ENCODE data around the gene POM121L2. TPM values are rescaled to one million over a fixed set of nuclear protein-coding genes. Genes with fewer than 3 reads are reported as not detected.

The POM121L2 gene
- total and polyA plus RNA-seq, 9 of the 15 experiments (the other 6 are each of a cell fraction or from before 2014, with no cell fraction given): 0.23 to 0.45 TPM; not detected in 7

DNA sequence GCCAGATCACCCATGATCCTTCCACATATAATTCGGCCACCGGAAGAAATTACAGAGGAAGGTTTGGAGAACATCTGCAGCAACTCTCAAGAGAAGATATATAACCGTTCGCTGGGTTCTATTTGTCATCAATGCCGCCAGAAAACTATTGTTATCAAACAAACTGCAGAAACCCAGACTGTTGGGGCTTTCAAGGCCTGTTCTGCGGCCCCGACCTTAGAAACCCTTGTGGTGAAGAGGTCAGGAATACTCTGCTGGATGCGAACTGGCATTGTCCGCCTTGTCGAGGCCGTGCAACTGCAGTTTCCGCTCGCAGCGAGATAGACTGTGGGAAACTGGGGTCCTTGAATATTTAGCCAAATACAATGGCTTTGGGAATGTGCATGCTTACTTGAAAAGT, 43.3 kb downstream of the POM121L2 start:
- H3K27ac ChIP-seq (ENCODE audit: extremely low read depth, low read depth, low read length): no peak overlapping the region
- DNase-seq (ENCODE audit: extremely low read depth in 1 of 4, low spot score in 3 of 4) (peak; percentile 29 to 65 (median 42)), ATAC-seq (peak; percentile 78), FAIRE-seq (peak; percentile 60)
- TF ChIP-seq NCOR1 (IDR thresholded peaks at IDR 0.05) (peak; percentile 16; the same call in 1 of the 2 replicates), CBFA2T2 (conservative IDR thresholded peaks at IDR 0.05) (peak; percentile 59), TEAD4 (IDR thresholded peaks at IDR 0.05; ENCODE audit: low read length) (peak; percentile 54), TEAD4 (CRISPR knock-in tag; IDR thresholded peaks at IDR 0.05; ENCODE audit: borderline replicate concordance) (no peak), XRCC4 (IDR thresholded peaks at IDR 0.05; ENCODE audit: extremely low read depth, insufficient read depth, insufficient read length) (no peak), DACH1 (IDR thresholded peaks at IDR 0.05; ENCODE audit: partially characterized antibody) (no peak), PHF20 (IDR thresholded peaks at IDR 0.05; ENCODE audit: partially characterized antibody) (no peak), MAX (CRISPR knock-in tag; IDR thresholded peaks at IDR 0.05) (0 out of 2 replicates have a peak, but pooled peaks have one; percentile 33), MEIS2 (IDR thresholded peaks at IDR 0.05; ENCODE audit: partially characterized antibody) (peak; percentile 8), DPF2 (IDR thresholded peaks at IDR 0.05) (0 out of 2 replicates have a peak, but pooled peaks have one; percentile 27), ZBTB1 (CRISPR knock-in tag; IDR thresholded peaks at IDR 0.05; ENCODE audit: borderline replicate concordance, low read depth) (peak; percentile 93), CBFA2T3 (IDR thresholded peaks at IDR 0.05) (peak; percentile 77), L3MBTL2 (IDR thresholded peaks at IDR 0.05) (0 out of 2 replicates have a peak, but pooled peaks have one; percentile 13), SMAD4 (CRISPR knock-in tag; conservative IDR thresholded peaks at IDR 0.05) (peak; percentile 40; the same call in 1 of the 2 replicates), SOX6 (IDR thresholded peaks at IDR 0.05) (0 out of 2 replicates have a peak, but pooled peaks have one; percentile 22), TCF3 (CRISPR knock-in tag; IDR thresholded peaks at IDR 0.05) (peak; percentile 33; the same call in 1 of the 2 replicates), ZNF184 (CRISPR knock-in tag; IDR thresholded peaks at IDR 0.05) (no peak)
- no peaks in the 10 kb centered on the region for H3K27me3 ChIP-seq (ENCODE audit: control insufficient read depth in 2 of 2, insufficient read depth in 2 of 2, low read length in 2 of 2)
- peak overlapping the region; percentile 41 for H3K4me2 ChIP-seq (ENCODE audit: insufficient read depth, low read length)
- H3K36me3 ChIP-seq (ENCODE audit: control insufficient read depth, insufficient read depth, low read length): no peaks in the 10 kb centered on the region
- H3K9me3 ChIP-seq (replicated peaks; ENCODE audit: control insufficient read depth, insufficient read depth, low read depth, low read length): no peaks in the 10 kb centered on the region
- peak overlapping the region in 1 of 2 experiments; percentile 9; a peak in 1 of 4 replicates for H3K9ac ChIP-seq (ENCODE audit: insufficient read depth in 1 of 2, low read depth in 2 of 2, low read length in 2 of 2)
- H4K20me1 ChIP-seq (replicated peaks; ENCODE audit: control insufficient read depth, insufficient read depth, low read length): no peaks in the 10 kb centered on the region
- ChIA-PET POLR2A (interaction anchor here (1.5 kb wide), 1 partner anchor 15 kb away, joined by 4 read pairs; no protein-coding TSS in a partner anchor), CTCF (ENCODE audit: low intra/inter-chr PET ratio) (no interaction called here)
- H2AFZ ChIP-seq (ENCODE audit: low read depth, low read length): peak overlapping the region; percentile 78
- no TSS peak for BruUV-seq (replicated peaks)
- in situ Hi-C loops (cut with MboI): no loop called here
- no peak overlapping the region for H3K4me3 ChIP-seq
- intact Hi-C loops (cut with micrococcal nuclease): no loop called here
- no peaks in the 10 kb centered on the region for H3K79me2 ChIP-seq (ENCODE audit: control insufficient read depth, insufficient read depth, low read length)
- H3K4me1 ChIP-seq (replicated peaks in 1 of 2; ENCODE audit: control insufficient read depth in 2 of 2, insufficient read depth in 2 of 2, low read length in 2 of 2): peaks cover 0 to 5% of the 10 kb centered on the region in 2 experiments; a peak in 4 of 5 replicates
- no peaks in the 10 kb centered on the region for H3K9me1 ChIP-seq (ENCODE audit: control insufficient read depth, insufficient read depth, low read length)
- WGBS (ENCODE audit: insufficient coverage, low coverage, missing lambda C conversion rate): 16% methylated on average over 14 of the region's 14 CpGs
